Mesothelial cell of epicardium (in vitro differentiated cells): ENCODE data around the gene KLF7. TPM values are rescaled to one million over a fixed set of nuclear protein-coding genes. Genes with fewer than 3 reads are reported as not detected.

ENCODE experiments used
- DNase-seq, 2 experiments: peaks; one replicate each; pipeline ENCODE4 v3.0.0; 2021; ENCODE audit warnings: low spot score in 2 of 2; ENCODE audit not compliant: unreplicated experiment in 2 of 2
- H3K27ac Mint-ChIP-seq: 2 replicates; pipeline ENCODE4 v1.8.0; 2021; ENCODE audit warnings: mixed read lengths
- H3K27me3 Mint-ChIP-seq: 2 replicates; pipeline ENCODE4 v1.8.0; 2021; ENCODE audit warnings: low read depth, mixed read lengths
- H3K36me3 Mint-ChIP-seq: 2 replicates; pipeline ENCODE4 v1.8.0; 2021; ENCODE audit warnings: mixed read lengths
- H3K4me1 Mint-ChIP-seq: 2 replicates; pipeline ENCODE4 v1.8.0; 2021; ENCODE audit warnings: mixed read lengths
- H3K4me3 Mint-ChIP-seq: 2 replicates; pipeline ENCODE4 v1.8.0; 2021; ENCODE audit warnings: mild to moderate bottlenecking, moderate library complexity, mixed read lengths
- H3K9me3 Mint-ChIP-seq: 2 replicates; pipeline ENCODE4 v1.8.0; 2021; ENCODE audit warnings: mixed read lengths
- total RNA-seq: library from RNA; stranded (reverse); gene quantifications from 3 replicates; pipeline ENCODE4 v1.2.1, GENCODE V29; 2021
- TF ChIP-seq, protein P1 (sequence below): fragments of 200-600 bp; sonication (generic); IDR thresholded peaks from one replicate; pipeline ENCODE4 v1.5.0; 2021; ENCODE audit warnings: antibody characterized with exemption; ENCODE audit not compliant: unreplicated experiment

KLF7 gene
- total RNA-seq, 1 donor from 2014 or later = 17.8 TPM

DNA sequence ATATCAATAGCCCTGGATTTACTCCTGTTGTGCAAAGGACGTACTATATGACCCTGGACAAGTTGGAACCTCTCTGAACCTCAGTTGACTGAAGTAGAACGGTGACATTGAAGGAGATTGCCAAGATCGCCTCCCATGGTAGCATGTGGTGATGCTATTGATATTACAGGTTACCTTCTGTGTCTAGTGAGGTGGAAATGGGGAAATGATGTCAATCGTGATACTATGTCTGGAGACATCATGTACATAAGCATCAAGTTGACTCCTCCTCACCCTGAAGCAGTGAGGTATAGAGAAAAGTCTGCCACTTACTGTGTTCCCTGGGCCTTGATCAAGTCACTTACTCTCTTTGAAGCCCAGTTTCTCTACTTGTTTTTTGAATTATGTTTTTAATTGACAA lies 93.9 kb downstream of the KLF7 start:
- Mint-ChIP-seq H3K27ac (no peak overlapping the region), H3K4me1 (peaks cover 24% of the 10 kb centered on the region), H3K9me3 (no peaks in the 10 kb centered on the region), H3K27me3 (no peaks in the 10 kb centered on the region), H3K4me3 (no peak overlapping the region), H3K36me3 (no peaks in the 10 kb centered on the region)
- TF ChIP-seq, protein P1, sequence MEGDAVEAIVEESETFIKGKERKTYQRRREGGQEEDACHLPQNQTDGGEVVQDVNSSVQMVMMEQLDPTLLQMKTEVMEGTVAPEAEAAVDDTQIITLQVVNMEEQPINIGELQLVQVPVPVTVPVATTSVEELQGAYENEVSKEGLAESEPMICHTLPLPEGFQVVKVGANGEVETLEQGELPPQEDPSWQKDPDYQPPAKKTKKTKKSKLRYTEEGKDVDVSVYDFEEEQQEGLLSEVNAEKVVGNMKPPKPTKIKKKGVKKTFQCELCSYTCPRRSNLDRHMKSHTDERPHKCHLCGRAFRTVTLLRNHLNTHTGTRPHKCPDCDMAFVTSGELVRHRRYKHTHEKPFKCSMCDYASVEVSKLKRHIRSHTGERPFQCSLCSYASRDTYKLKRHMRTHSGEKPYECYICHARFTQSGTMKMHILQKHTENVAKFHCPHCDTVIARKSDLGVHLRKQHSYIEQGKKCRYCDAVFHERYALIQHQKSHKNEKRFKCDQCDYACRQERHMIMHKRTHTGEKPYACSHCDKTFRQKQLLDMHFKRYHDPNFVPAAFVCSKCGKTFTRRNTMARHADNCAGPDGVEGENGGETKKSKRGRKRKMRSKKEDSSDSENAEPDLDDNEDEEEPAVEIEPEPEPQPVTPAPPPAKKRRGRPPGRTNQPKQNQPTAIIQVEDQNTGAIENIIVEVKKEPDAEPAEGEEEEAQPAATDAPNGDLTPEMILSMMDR = no peak
- DNase-seq = no peak

DNA sequence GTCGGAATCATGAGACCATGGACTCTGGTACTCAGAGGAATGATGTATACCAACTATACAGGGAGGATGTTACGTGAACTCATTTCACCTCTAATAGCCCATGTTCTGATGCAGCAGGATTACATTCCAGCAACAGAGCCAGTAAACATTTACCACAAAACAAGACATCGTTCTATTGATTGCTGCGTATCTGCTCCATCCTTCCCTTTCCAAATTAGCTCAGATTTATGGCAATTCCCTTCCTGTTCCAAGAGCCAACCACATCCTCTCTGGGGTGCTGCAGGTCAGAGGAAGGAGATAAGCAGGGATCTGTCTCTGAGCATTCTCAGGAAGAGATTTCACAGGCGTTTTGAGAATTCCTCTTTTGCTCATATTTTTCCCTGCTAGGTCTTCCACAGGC lies 98.3 kb downstream of the KLF7 start:
- Mint-ChIP-seq H3K4me3 (no peak overlapping the region), H3K27ac (no peak overlapping the region), H3K9me3 (no peaks in the 10 kb centered on the region), H3K4me1 (peaks cover 13% of the 10 kb centered on the region), H3K36me3 (no peaks in the 10 kb centered on the region), H3K27me3 (no peaks in the 10 kb centered on the region)
- TF ChIP-seq, protein P1 = no peak
- DNase-seq = no peak

DNA sequence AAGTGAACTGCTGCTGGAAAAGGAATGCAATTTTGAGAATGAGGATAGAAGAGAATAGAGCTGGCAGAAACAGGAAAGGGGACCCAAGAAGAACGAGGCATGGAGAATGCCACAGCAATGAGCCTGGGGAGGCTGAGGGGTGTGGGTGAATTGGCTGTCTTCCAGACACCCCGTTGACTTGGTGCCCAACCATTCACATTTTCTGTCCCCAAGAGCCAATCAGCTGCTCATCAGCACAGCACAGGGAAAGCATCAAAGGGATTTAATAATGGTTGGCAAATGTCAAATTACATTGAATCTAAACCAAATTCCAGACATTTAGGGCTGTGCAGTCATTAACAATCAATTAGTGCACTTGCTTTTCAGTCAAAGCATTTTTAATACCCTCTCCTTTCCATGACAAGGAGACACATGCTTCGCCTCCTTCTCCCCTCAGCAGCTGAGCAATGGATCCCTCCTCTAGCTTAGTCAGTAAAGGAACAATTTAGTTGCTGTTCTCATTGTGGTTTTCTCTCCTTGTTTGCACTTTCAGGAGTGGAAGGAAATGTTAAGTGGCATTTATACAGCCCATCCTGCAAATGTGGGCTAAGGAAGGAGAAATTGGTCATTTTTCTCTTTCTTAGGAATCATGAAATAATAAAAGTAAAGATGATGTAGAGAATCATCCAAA lies 98.8 kb downstream of the KLF7 start:
- no peak for DNase-seq
- no peak overlapping the region for H3K27ac Mint-ChIP-seq
- no peaks in the 10 kb centered on the region for H3K9me3 Mint-ChIP-seq
- H3K4me3 Mint-ChIP-seq = no peak overlapping the region
- no peaks in the 10 kb centered on the region for H3K27me3 Mint-ChIP-seq
- TF ChIP-seq, protein P1 = no peak
- no peaks in the 10 kb centered on the region for H3K36me3 Mint-ChIP-seq
- H3K4me1 Mint-ChIP-seq = peaks cover 13% of the 10 kb centered on the region

DNA sequence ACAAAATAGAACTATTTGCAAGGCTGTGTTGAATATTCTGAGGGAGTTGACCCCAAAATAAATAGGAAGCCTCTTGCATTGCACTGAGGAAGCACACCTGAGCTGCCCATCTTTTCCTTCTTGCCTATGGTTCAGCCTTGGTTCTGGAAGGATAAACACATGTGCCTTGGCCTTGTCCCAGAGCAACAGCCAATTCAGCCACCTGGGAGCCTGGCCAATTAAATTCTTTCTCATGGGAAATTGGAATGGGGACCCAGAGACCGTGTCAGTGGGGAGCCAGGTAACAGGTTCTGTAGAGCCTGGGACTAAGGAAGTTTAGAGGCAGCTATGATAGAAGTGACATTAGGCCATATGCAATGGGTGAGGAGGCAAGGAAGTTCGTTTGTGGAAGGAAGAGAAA lies 99.6 kb downstream of the KLF7 start:
- TF ChIP-seq, protein P1 = no peak
- Mint-ChIP-seq H3K36me3 (no peaks in the 10 kb centered on the region), H3K27me3 (no peaks in the 10 kb centered on the region), H3K27ac (no peak overlapping the region), H3K9me3 (no peaks in the 10 kb centered on the region), H3K4me3 (no peak overlapping the region), H3K4me1 (peaks cover 13% of the 10 kb centered on the region)
- DNase-seq = no peak

DNA sequence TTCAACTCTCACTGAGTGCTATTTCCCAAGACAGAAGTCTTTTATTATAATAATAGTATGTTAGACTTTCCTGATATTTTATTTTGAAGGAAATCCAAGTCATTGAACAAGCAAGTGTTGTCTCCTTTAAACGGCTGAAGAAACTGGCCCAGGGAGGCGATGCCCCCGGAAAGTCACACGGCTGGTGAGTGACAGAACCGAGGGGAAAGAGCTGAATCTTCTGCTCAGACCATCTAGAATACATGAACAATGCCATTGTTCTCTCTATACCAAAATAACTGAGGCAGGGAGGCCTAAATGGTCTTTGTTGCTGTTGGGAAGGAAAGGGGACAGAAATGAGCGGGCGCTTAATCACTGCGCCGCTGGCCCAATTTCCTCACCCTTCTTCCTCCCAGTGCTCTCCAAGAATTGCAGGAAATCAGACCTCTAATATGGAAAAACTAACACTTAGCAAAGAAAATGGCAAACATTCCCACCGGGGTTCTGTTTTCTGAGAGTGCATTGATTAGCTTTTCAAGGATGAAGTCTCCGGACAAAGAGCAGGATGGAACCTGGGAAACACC lies 101.5 kb downstream of the KLF7 start:
- TF ChIP-seq, protein P1 = no peak
- H3K36me3 Mint-ChIP-seq = no peaks in the 10 kb centered on the region
- no peak for DNase-seq
- no peaks in the 10 kb centered on the region for H3K9me3 Mint-ChIP-seq
- no peaks in the 10 kb centered on the region for H3K27me3 Mint-ChIP-seq
- no peak overlapping the region for H3K4me3 Mint-ChIP-seq
- no peak overlapping the region for H3K27ac Mint-ChIP-seq
- peaks cover 13% of the 10 kb centered on the region for H3K4me1 Mint-ChIP-seq

DNA sequence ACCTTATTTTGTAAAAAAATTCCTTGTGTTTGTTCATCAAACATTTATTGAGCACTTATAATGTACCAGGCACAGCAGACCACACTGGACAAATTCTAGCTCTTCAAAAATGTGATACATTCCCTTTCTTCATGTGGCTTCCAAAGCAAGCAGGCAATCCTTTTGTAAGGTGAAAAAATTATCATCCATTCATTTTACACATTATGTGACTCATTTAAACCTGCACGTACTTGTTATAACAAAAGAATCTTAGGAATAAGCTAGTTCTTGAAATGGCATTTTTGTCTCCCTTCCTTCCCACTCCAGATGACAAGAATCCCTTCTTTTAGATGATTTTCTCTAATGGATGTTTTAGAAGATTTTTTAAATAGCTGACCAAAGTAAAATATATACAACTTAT lies 104.6 kb downstream of the KLF7 start:
- no peaks in the 10 kb centered on the region for H3K9me3 Mint-ChIP-seq
- H3K4me1 Mint-ChIP-seq = no peaks in the 10 kb centered on the region
- no peak for DNase-seq
- no peaks in the 10 kb centered on the region for H3K36me3 Mint-ChIP-seq
- H3K4me3 Mint-ChIP-seq = no peak overlapping the region
- peaks cover 2% of the 10 kb centered on the region for H3K27me3 Mint-ChIP-seq
- no peak overlapping the region for H3K27ac Mint-ChIP-seq
- TF ChIP-seq, protein P1 = no peak
